ENCODE measurements around the gene CIROP. TPM values are rescaled to one million over a fixed set of nuclear protein-coding genes. Genes with fewer than 3 reads are reported as not detected.

The CIROP gene
- total and polyA plus RNA-seq, 9 of the 15 experiments (the other 6 are each of a cell fraction or from before 2014, with no cell fraction given): not detected

GRCh38 chr14:23071244-23071920, 33.4 kb downstream of the CIROP start (continued):
- 0 out of 2 replicates have a peak, but pooled peaks have one; percentile 16 for TF ChIP-seq ZBTB40 (IDR thresholded peaks at IDR 0.05)
- no peak for TF ChIP-seq ZBTB40 (CRISPR knock-in tag; IDR thresholded peaks at IDR 0.05)
- TF ChIP-seq AFF1 (IDR thresholded peaks at IDR 0.05; ENCODE audit: low read depth in 1 of 2, partially characterized antibody in 2 of 2): peak in 1 of 2 experiments; percentile 24
- 0 out of 2 replicates have a peak, but pooled peaks have one; percentile 34 for TF ChIP-seq HOXB6 (CRISPR knock-in tag; IDR thresholded peaks at IDR 0.05; ENCODE audit: borderline replicate concordance)
- TF ChIP-seq SRSF1 (IDR thresholded peaks at IDR 0.05; ENCODE audit: low read depth, low read length): no peak
- peak; percentile 63 for TF ChIP-seq ZFX (CRISPR knock-in tag; IDR thresholded peaks at IDR 0.05)
- no peak for TF ChIP-seq SAFB2 (IDR thresholded peaks at IDR 0.05; ENCODE audit: borderline replicate concordance, low read depth, low read length, severe bottlenecking)

Measured in K562 (cell line).